ENCODE results near the gene GRIP1.

The GRIP1 gene

GRCh38 chr12:66692986-66693385, 14.1 kb upstream of the GRIP1 start:
- no peak for TF ChIP-seq CTCF (IDR thresholded peaks at IDR 0.05; ENCODE audit: insufficient read depth, missing control alignments)
- FAIRE-seq, result no peak
- no peak for DNase-seq (ENCODE audit: insufficient read length, low spot score)

GRCh38 chr12:66692170-66692569, 13.3 kb upstream of the GRIP1 start:
- no peak for DNase-seq (ENCODE audit: insufficient read length, low spot score)
- no peak for TF ChIP-seq CTCF (IDR thresholded peaks at IDR 0.05; ENCODE audit: insufficient read depth, missing control alignments)
- FAIRE-seq, result no peak

GRCh38 chr12:66688846-66689439, 10.1 kb upstream of the GRIP1 start:
- TF ChIP-seq CTCF (IDR thresholded peaks at IDR 0.05; ENCODE audit: insufficient read depth, missing control alignments), result peak; percentile 67
- no peak for DNase-seq (ENCODE audit: insufficient read length, low spot score)
- no peak for FAIRE-seq

- DNase-seq (ENCODE audit: insufficient read length, low spot score), result no peak
- no peak for FAIRE-seq
- TF ChIP-seq CTCF (IDR thresholded peaks at IDR 0.05; ENCODE audit: insufficient read depth, missing control alignments), result no peak
Measured at GRCh38 chr12:66684222-66684621, 5.3 kb upstream of the GRIP1 start.

GRCh38 chr12:66683822-66684221, 4.9 kb upstream of the GRIP1 start:
- no peak for FAIRE-seq
- no peak for DNase-seq (ENCODE audit: insufficient read length, low spot score)
- no peak for TF ChIP-seq CTCF (IDR thresholded peaks at IDR 0.05; ENCODE audit: insufficient read depth, missing control alignments)

GRCh38 chr12:66683073-66683472, 4.2 kb upstream of the GRIP1 start:
- FAIRE-seq (no peak), DNase-seq (ENCODE audit: insufficient read length, low spot score) (no peak)
- TF ChIP-seq CTCF (IDR thresholded peaks at IDR 0.05; ENCODE audit: insufficient read depth, missing control alignments), result no peak

- DNase-seq (ENCODE audit: insufficient read length, low spot score), result no peak
- TF ChIP-seq CTCF (IDR thresholded peaks at IDR 0.05; ENCODE audit: insufficient read depth, missing control alignments), result no peak
- FAIRE-seq, result no peak
Measured at GRCh38 chr12:66679461-66680084, 697 bp upstream of the GRIP1 start.

Measured in D721Med (cell line).